ENCODE measurements around the gene ZDHHC9. TPM values are rescaled to one million over a fixed set of nuclear protein-coding genes. Genes with fewer than 3 reads are reported as not detected.
A peak's percentile ranks its signal among the peaks of the same experiment; 100 is the strongest.
"Not testable (repeated sequence)": the region's sequence is repeated elsewhere in the genome, so short reads cannot be mapped to it uniquely, and the experiment has no call there.

The ZDHHC9 gene
- 10 to 100 TPM; 17.2 to 71.0 (median 23.4) TPM for polyA plus RNA-seq
- long read RNA-seq, donor 1, full-length matches to known transcripts, result 24 of 39 reads
- long read RNA-seq, donor 1, partial matches to known transcripts, result 15 of 39 reads
- long read RNA-seq, donor 1, other reads (novel, unspliced or antisense), result 0 of 39 reads
- long read RNA-seq, donor 2, full-length matches to known transcripts, result 6 of 6 reads
- long read RNA-seq, donor 2, partial matches to known transcripts, result 0 of 6 reads
- long read RNA-seq, donor 2, other reads (novel, unspliced or antisense), result 0 of 6 reads
- long read RNA-seq, donor 3, full-length matches to known transcripts, result 6 of 11 reads
- long read RNA-seq, donor 3, partial matches to known transcripts, result 5 of 11 reads
- long read RNA-seq, donor 3, other reads (novel, unspliced or antisense), result 0 of 11 reads
- long read RNA-seq, donor 4, full-length matches to known transcripts, result 1 of 1 reads
- long read RNA-seq, donor 4, partial matches to known transcripts, result 0 of 1 reads
- long read RNA-seq, donor 4, other reads (novel, unspliced or antisense), result 0 of 1 reads
- long read RNA-seq, donor 5, full-length matches to known transcripts, result 1 of 1 reads
- long read RNA-seq, donor 5, partial matches to known transcripts, result 0 of 1 reads
- long read RNA-seq, donor 5, other reads (novel, unspliced or antisense), result 0 of 1 reads
- long read RNA-seq, donor 6, full-length matches to known transcripts, result 7 of 7 reads
- long read RNA-seq, donor 6, partial matches to known transcripts, result 0 of 7 reads
- long read RNA-seq, donor 6, other reads (novel, unspliced or antisense), result 0 of 7 reads
- long read RNA-seq, donor 7, full-length matches to known transcripts, result 5 of 5 reads
- long read RNA-seq, donor 7, partial matches to known transcripts, result 0 of 5 reads
- long read RNA-seq, donor 7, other reads (novel, unspliced or antisense), result 0 of 5 reads
- long read RNA-seq, donor 8, full-length matches to known transcripts, result 2 of 2 reads
- long read RNA-seq, donor 8, partial matches to known transcripts, result 0 of 2 reads
- long read RNA-seq, donor 8, other reads (novel, unspliced or antisense), result 0 of 2 reads
- long read RNA-seq, donor 9, full-length matches to known transcripts, result 2 of 2 reads
- long read RNA-seq, donor 9, partial matches to known transcripts, result 0 of 2 reads
- long read RNA-seq, donor 9, other reads (novel, unspliced or antisense), result 0 of 2 reads
- long read RNA-seq, donor 10, full-length matches to known transcripts, result 5 of 5 reads
- long read RNA-seq, donor 10, partial matches to known transcripts, result 0 of 5 reads
- long read RNA-seq, donor 10, other reads (novel, unspliced or antisense), result 0 of 5 reads

DNA sequence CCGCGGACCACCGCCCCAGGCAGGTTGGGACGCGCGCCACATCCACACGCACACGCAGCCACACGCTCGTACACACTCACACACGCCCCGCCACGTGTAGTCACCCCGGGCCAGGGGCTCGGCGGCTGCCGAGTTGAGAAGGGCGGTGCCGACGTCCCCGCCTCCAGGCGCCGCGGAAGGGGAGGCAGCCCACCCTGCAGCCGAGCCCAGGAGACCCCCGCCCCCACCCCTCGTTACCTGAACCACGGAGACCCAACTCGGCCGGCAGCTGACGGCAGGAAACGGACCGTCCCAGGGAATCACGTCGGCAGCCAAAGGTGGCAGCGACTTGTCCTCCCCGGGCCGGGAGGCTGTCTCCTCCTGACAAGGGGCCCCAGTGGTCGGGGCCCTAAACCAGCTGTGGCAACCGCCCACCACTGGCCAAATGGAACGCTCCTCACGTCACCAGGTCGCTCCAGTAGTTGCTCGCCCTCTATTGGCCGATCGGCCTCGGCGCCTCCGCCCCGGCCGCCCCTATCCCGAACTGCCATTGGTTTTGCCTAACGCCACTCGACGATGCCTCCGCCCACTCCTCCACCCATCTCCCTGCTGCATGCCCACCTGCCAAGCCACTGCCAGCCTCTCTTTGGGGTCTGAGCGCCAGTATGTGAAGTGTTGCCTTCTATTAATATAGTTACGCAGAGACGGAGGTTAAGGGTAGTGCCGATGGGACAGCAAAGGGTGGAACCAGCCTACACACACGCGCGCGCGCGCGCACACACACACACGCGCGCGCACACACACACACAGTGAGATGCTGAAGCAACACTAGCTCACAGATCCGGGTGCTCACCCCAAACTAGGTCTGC, at the start of gene ZDHHC9:
Gene ZDHHC9, minus strand, starts transcription at position 428 of the 848 bp plus-strand sequence. CDS start 1,941 bp downstream, outside the sequence.
- FAIRE-seq, result no peak
- Histone ChIP-seq H3K36me3 (ENCODE audit: control insufficient read depth in 3 of 3, insufficient read depth in 2 of 3, low read depth in 1 of 3, low read length in 3 of 3) (peaks cover 0 to 21% (median 0%) of the 10 kb centered on the region in 3 donors), H3K27me3 (ENCODE audit: control insufficient read depth in 3 of 3, insufficient read depth in 3 of 3, low read length in 3 of 3) (no peaks in the 10 kb centered on the region), H3K27ac (ENCODE audit: low read depth in 1 of 3, low read length in 2 of 3) (peak within 1 kb of the TSS; percentile 79 to 92 (median 83)), H3K9me3 (ENCODE audit: control insufficient read depth in 2 of 2, insufficient read depth in 1 of 2, low read depth in 1 of 2, low read length in 1 of 2) (no peaks in the 10 kb centered on the region), H3K4me1 (ENCODE audit: control insufficient read depth in 3 of 3, insufficient read depth in 2 of 3, low read depth in 1 of 3, low read length in 2 of 3) (peaks cover 0 to 23% (median 0%) of the 10 kb centered on the region in 3 donors), H3K4me3 (ENCODE audit: low read depth in 1 of 3, low read length in 3 of 3) (peak within 1 kb of the TSS; percentile 60 to 79 (median 70))
- 0 to 42% (median 22%) methylated on average over 19 to 72 of the region's 72 CpGs for WGBS, 3 donors
- peak; percentile 85 to 92 for DNase-seq

DNA sequence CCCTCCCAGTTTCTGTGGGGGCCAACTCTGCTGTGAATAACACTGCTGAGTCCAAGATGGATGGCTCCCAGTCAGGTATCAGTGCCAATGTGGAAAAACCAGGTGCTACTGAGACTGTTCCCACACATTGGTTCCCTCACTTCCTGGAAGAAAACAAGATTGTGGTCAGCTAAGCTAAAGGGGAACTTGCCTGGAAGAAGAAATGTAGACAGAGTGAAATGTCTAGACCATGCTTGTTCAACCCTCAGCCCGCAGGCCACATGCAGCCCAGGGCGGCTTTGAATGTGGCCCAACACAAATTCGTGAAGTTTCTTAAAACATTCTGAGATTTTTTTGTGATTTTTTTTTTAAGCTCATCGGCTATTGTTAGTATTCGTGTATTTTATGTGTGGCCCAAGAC, 33.7 kb upstream of the ZDHHC9 start:
- WGBS, 3 donors, result 90 to 95% (median 92%) methylated on average over 5 of the region's 5 CpGs
- no peak for FAIRE-seq

DNA sequence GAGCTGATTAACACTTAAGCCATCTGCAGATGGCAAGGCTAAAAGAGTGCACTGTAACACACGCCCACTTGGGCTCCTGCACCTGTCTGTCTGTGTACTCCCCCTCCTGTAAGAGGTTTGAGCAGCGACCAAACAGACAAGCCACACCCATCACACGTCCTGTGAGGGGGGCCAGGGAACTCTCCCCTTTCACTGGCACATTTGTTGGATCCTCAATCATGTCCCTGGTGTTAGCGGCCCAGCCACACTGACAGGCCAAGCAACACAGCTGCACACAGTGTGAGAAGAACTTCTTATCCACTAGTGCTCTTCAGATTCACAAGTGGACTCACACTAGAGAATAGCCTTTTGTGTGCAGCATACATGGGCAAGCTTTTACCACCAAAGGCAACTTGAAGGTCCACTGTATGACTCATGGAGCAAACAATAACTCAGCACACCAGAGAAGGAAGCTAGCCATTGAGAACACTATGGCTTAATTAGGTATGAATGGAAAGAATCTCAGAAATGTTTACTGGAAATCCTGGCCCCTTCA, 33.2 kb upstream of the ZDHHC9 start:
- H3K36me3 ChIP-seq (ENCODE audit: control insufficient read depth in 3 of 3, insufficient read depth in 2 of 3, low read depth in 1 of 3, low read length in 3 of 3), result no peaks in the 10 kb centered on the region
- H3K27me3 ChIP-seq (ENCODE audit: control insufficient read depth in 3 of 3, insufficient read depth in 3 of 3, low read length in 3 of 3), result no peaks in the 10 kb centered on the region
- H3K9me3 ChIP-seq (ENCODE audit: control insufficient read depth in 2 of 2, insufficient read depth in 1 of 2, low read depth in 1 of 2, low read length in 1 of 2), result no peaks in the 10 kb centered on the region
- FAIRE-seq (no peak), DNase-seq (no peak)
- no peaks in the 10 kb centered on the region for H3K4me1 ChIP-seq (ENCODE audit: control insufficient read depth in 3 of 3, insufficient read depth in 2 of 3, low read depth in 1 of 3, low read length in 2 of 3)
- 41 to 50% (median 45%) methylated on average over 4 of the region's 4 CpGs for WGBS, 3 donors
- no peak overlapping the region for H3K4me3 ChIP-seq (ENCODE audit: low read depth in 1 of 3, low read length in 3 of 3)
- H3K27ac ChIP-seq (ENCODE audit: low read depth in 1 of 3, low read length in 2 of 3), result no peak overlapping the region

More for the DNA sequence above, 33.7 kb upstream of the ZDHHC9 start:
- DNase-seq, result no peak
- Histone ChIP-seq H3K4me3 (ENCODE audit: low read depth in 1 of 3, low read length in 3 of 3) (no peak overlapping the region), H3K4me1 (ENCODE audit: control insufficient read depth in 3 of 3, insufficient read depth in 2 of 3, low read depth in 1 of 3, low read length in 2 of 3) (no peaks in the 10 kb centered on the region), H3K27ac (ENCODE audit: low read depth in 1 of 3, low read length in 2 of 3) (no peak overlapping the region), H3K27me3 (ENCODE audit: control insufficient read depth in 3 of 3, insufficient read depth in 3 of 3, low read length in 3 of 3) (no peaks in the 10 kb centered on the region), H3K36me3 (ENCODE audit: control insufficient read depth in 3 of 3, insufficient read depth in 2 of 3, low read depth in 1 of 3, low read length in 3 of 3) (no peaks in the 10 kb centered on the region), H3K9me3 (ENCODE audit: control insufficient read depth in 2 of 2, insufficient read depth in 1 of 2, low read depth in 1 of 2, low read length in 1 of 2) (no peaks in the 10 kb centered on the region)

- DNase-seq (no peak), FAIRE-seq (no peak)
- Histone ChIP-seq H3K27ac (ENCODE audit: low read depth in 1 of 3, low read length in 2 of 3) (no peak overlapping the region), H3K36me3 (ENCODE audit: control insufficient read depth in 3 of 3, insufficient read depth in 2 of 3, low read depth in 1 of 3, low read length in 3 of 3) (no peaks in the 10 kb centered on the region), H3K27me3 (ENCODE audit: control insufficient read depth in 3 of 3, insufficient read depth in 3 of 3, low read length in 3 of 3) (no peaks in the 10 kb centered on the region), H3K4me3 (ENCODE audit: low read depth in 1 of 3, low read length in 3 of 3) (no peak overlapping the region), H3K4me1 (ENCODE audit: control insufficient read depth in 3 of 3, insufficient read depth in 2 of 3, low read depth in 1 of 3, low read length in 2 of 3) (no peaks in the 10 kb centered on the region), H3K9me3 (ENCODE audit: control insufficient read depth in 2 of 2, insufficient read depth in 1 of 2, low read depth in 1 of 2, low read length in 1 of 2) (no peaks in the 10 kb centered on the region)
- WGBS, 3 donors, result 23 to 42% (median 36%) methylated on average over 3 of the region's 3 CpGs
Measured at GRCh38 chrX:129875669-129876068, 32.0 kb upstream of the ZDHHC9 start.

GRCh38 chrX:129872524-129872923, 28.8 kb upstream of the ZDHHC9 start:
- no peaks in the 10 kb centered on the region for H3K4me1 ChIP-seq (ENCODE audit: control insufficient read depth in 3 of 3, insufficient read depth in 2 of 3, low read depth in 1 of 3, low read length in 2 of 3)
- WGBS, 3 donors, result 75 to 80% (median 78%) methylated on average over 2 of the region's 2 CpGs
- H3K36me3 ChIP-seq (ENCODE audit: control insufficient read depth in 3 of 3, insufficient read depth in 2 of 3, low read depth in 1 of 3, low read length in 3 of 3), result no peaks in the 10 kb centered on the region
- H3K9me3 ChIP-seq (ENCODE audit: control insufficient read depth in 2 of 2, insufficient read depth in 1 of 2, low read depth in 1 of 2, low read length in 1 of 2), result no peaks in the 10 kb centered on the region
- DNase-seq (no peak), FAIRE-seq (no peak)
- no peak overlapping the region for H3K27ac ChIP-seq (ENCODE audit: low read depth in 1 of 3, low read length in 2 of 3)
- H3K27me3 ChIP-seq (ENCODE audit: control insufficient read depth in 3 of 3, insufficient read depth in 3 of 3, low read length in 3 of 3), result no peaks in the 10 kb centered on the region
- H3K4me3 ChIP-seq (ENCODE audit: low read depth in 1 of 3, low read length in 3 of 3), result no peak overlapping the region

DNA sequence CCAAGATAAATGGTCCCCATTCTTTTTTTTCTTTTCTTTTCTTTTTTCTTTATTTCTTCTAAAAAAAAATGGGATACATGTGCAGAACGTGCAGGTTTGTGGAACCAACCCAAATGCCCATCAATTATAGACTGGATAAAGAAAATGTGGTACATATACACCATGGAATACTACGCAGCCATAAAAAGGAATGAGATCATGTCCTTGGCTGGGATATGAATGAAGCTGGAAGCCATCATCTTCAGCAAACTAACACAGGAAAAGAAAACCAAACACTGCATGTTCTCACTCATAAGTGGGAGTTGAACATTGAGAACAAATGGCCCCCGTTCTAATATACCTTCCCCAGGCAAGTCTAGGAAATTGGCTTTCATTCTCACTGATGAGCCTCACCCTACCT, 22.6 kb upstream of the ZDHHC9 start:
- FAIRE-seq; H3K27me3 ChIP-seq (ENCODE audit: control insufficient read depth in 3 of 3, insufficient read depth in 3 of 3, low read length in 3 of 3); H3K27ac ChIP-seq (ENCODE audit: low read depth in 1 of 3, low read length in 2 of 3); H3K4me1 ChIP-seq (ENCODE audit: control insufficient read depth in 3 of 3, insufficient read depth in 2 of 3, low read depth in 1 of 3, low read length in 2 of 3); H3K9me3 ChIP-seq (ENCODE audit: control insufficient read depth in 2 of 2, insufficient read depth in 1 of 2, low read depth in 1 of 2, low read length in 1 of 2); DNase-seq; H3K36me3 ChIP-seq (ENCODE audit: control insufficient read depth in 3 of 3, insufficient read depth in 2 of 3, low read depth in 1 of 3, low read length in 3 of 3); H3K4me3 ChIP-seq (ENCODE audit: low read depth in 1 of 3, low read length in 3 of 3): not testable (repeated sequence)
- 56 to 72% (median 71%) methylated on average over 3 of the region's 3 CpGs for WGBS, 3 donors

DNA sequence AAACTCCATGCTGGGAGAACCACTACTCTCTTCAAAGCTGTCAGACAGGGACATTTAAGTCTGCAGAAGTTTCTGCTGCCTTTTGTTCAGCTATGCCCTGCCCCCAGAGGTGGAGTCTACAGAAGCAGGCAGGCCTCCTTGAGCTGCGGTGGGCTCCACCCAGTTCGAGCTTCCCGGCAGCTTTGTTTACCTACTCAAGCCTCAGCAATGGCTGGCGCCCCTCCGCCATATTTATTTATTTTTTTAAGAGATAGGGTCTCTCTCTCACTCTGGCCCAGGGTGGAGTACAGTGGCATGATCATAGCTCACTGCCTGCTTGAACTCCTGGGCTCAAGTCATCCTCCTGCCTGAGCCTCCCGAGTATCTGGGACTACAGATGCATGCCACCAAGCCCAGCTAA, 15.4 kb upstream of the ZDHHC9 start:
- not testable (repeated sequence) for H3K27ac ChIP-seq (ENCODE audit: low read depth in 1 of 3, low read length in 2 of 3); H3K4me1 ChIP-seq (ENCODE audit: control insufficient read depth in 3 of 3, insufficient read depth in 2 of 3, low read depth in 1 of 3, low read length in 2 of 3); H3K4me3 ChIP-seq (ENCODE audit: low read depth in 1 of 3, low read length in 3 of 3); H3K9me3 ChIP-seq (ENCODE audit: control insufficient read depth in 2 of 2, insufficient read depth in 1 of 2, low read depth in 1 of 2, low read length in 1 of 2); H3K36me3 ChIP-seq (ENCODE audit: control insufficient read depth in 3 of 3, insufficient read depth in 2 of 3, low read depth in 1 of 3, low read length in 3 of 3); H3K27me3 ChIP-seq (ENCODE audit: control insufficient read depth in 3 of 3, insufficient read depth in 3 of 3, low read length in 3 of 3); FAIRE-seq; DNase-seq
- WGBS, 3 donors, result 54 to 61% (median 56%) methylated on average over 5 to 6 of the region's 6 CpGs

Measured in small intestine (tissue), 16 donors.